Gastroesophageal sphincter (tissue), 3 donors: ENCODE data around the gene FSHR.

Source experiments
- CTCF ChIP-seq, 4 experiments: fragments of 200-600 bp in 2 of 4; fragments of 450-650 bp in 2 of 4; sonication (generic) in 1 of 4; IDR thresholded peaks; one replicate each; pipeline ENCODE4 v1.5.1; 2017 to 2019; ENCODE audit warnings: antibody characterized with exemption in 4 of 4, mild to moderate bottlenecking in 2 of 4, moderate library complexity in 2 of 4
- EP300 ChIP-seq: sonication (generic); formaldehyde crosslinking; IDR thresholded peaks from one replicate; pipeline ENCODE4 v1.6.1; 2017; ENCODE audit warnings: antibody characterized with exemption, mild to moderate bottlenecking
- POLR2A ChIP-seq, 2 donors: fragments of 450-650 bp; IDR thresholded peaks; one replicate each; pipeline ENCODE4 v1.6.1; 2017; ENCODE audit warnings: antibody characterized with exemption in 2 of 2, mild to moderate bottlenecking in 2 of 2, moderate library complexity in 1 of 2
- POLR2AphosphoS5 ChIP-seq: sonication (generic); formaldehyde crosslinking; IDR thresholded peaks from one replicate; pipeline ENCODE4 v1.6.1; 2017; ENCODE audit warnings: antibody characterized with exemption

GRCh38 chr2:49004036-49004626 lies 150.2 kb downstream of the FSHR start:
- TF ChIP-seq CTCF (IDR thresholded peaks at IDR 0.05) (no peak), POLR2A (IDR thresholded peaks at IDR 0.05) (no peak), POLR2AphosphoS5 (no peak), EP300 (no peak)
